HL-60 (cell line): ENCODE measurements around the gene E2F7.

Source experiments
- POLR2AphosphoS5 ChIP-seq: IDR thresholded peaks from 2 replicates; pipeline ENCODE4 v1.6.1; 2012; ENCODE audit warnings: low read depth
- TF ChIP-seq, protein P1 (sequence below): IDR thresholded peaks from one replicate; pipeline ENCODE4 v1.5.1; 2011; ENCODE audit warnings: low read length, control low read depth, inconsistent platforms; ENCODE audit not compliant: insufficient read depth

DNA sequence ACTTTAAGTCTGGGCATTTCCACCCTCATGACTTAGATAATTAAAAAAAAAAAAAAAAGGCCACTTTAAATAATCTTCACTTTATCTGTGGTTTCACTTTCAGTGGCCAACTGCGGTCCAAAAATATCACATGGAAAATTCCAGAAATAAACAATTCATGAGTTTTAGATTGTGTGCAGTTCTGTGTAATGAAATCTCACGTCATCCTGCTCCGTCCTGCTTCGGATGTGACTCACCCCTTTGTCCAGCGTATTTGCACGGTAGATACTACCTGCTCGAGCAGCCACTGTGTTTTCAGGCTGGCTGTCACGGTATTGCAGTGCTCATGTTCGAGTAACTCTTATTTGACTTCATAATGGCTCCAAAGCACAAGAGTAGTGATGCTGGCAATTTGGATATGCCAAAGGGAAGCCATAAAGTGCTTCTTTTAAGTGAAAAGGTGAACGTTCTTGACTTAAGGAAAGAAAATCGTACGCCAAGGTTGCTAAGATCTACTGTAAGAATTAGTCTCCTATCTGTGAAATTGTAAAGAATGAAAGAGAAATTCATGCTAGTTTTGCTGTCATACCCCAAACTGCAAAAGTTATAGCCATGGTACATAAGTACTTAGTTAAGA is 2.4 kb downstream of the E2F7 start:
- TF ChIP-seq, protein P1, sequence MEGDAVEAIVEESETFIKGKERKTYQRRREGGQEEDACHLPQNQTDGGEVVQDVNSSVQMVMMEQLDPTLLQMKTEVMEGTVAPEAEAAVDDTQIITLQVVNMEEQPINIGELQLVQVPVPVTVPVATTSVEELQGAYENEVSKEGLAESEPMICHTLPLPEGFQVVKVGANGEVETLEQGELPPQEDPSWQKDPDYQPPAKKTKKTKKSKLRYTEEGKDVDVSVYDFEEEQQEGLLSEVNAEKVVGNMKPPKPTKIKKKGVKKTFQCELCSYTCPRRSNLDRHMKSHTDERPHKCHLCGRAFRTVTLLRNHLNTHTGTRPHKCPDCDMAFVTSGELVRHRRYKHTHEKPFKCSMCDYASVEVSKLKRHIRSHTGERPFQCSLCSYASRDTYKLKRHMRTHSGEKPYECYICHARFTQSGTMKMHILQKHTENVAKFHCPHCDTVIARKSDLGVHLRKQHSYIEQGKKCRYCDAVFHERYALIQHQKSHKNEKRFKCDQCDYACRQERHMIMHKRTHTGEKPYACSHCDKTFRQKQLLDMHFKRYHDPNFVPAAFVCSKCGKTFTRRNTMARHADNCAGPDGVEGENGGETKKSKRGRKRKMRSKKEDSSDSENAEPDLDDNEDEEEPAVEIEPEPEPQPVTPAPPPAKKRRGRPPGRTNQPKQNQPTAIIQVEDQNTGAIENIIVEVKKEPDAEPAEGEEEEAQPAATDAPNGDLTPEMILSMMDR, result no peak
- TF ChIP-seq POLR2AphosphoS5, result no peak
